NCI-H226 (cell line): Measurements from ENCODE around the gene SLC49A3.
"Not testable (repeated sequence)": the region's sequence is repeated elsewhere in the genome, so short reads cannot be mapped to it uniquely, and the experiment has no call there.

Experiments used
- DNase-seq: peaks from one replicate; pipeline ENCODE4 v3.0.0-alpha.2; 2015

Gene SLC49A3

DNA sequence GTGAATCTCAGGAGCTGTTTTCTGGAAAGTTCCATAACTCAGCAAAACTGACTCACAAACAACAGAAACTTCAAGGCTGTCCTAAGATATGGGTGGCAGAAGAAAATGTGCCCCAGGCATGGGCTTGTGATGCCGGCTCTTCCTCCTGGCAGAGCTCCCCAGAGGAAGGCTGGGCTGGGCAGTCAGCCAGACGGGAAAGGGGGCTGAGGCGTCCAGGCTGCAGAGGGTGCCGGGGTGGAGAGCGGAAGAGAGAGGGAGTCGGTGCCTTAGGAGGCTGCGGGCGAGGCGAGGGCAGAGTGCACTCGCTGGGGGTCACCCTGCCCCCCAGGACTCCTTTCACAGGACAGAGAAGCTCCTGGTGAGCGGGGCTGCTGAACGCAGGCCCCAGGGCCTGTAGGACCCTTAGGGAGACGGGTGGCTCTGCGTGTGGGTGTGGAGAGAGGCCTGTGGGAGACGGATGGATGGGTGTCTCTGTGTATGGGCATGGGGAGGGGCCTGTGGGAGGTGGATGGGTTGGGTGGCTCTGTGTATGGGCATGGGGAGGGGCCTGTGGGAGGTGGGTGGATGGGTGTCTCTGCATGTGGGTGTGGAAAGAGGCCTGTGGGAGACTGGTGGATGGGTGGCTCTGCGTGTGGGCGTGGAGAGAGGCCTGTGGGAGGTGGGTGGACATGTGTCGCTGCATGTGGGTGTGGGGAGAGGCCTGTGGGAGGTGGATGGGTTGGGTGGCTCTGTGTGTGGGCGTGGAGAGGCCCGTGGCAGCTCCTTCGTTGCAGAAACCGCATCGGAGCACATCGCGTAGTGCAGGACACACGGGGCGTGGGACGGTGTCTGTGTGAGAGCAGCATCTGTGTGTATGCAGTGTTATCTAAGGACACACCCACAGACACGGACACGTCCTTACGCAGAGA lies 32.6 kb upstream of the SLC49A3 start:
- peak; percentile 92 for DNase-seq

DNA sequence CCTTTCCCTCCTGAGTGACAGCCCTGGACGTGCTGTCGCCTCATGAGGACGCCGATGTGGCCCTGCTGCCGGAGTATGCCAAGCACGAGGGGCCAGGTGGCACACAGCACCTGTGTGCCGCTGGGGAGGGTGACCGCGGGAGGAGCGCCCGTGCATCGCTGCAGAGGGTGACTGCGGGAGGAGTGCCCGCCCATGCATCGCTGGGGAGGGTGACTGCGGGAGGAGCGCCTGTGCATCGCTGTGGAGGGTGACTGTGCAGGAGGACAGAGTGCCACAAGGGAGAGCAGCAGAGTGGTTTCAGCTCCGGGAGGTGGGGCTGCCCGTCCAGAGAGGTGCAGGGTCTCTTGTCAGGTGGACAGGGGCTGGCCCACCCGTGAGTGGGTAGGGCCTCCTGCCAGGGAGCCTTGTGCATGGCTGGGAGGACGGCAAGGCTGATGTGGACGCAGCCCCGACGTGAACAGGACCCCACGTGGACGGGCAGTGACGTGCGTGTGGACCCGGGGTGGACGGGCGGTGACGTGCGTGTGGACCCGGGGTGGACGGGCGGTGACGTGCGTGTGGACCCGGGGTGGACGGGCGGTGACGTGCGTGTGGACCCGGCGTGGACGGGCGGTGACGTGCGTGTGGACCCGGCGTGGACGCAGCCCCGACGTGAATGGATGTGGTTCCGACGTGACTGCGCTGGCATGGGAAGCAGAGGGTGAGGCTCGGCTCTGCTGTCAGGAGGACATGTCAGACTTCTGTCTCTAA lies 31.3 kb upstream of the SLC49A3 start:
- no peak for DNase-seq

DNA sequence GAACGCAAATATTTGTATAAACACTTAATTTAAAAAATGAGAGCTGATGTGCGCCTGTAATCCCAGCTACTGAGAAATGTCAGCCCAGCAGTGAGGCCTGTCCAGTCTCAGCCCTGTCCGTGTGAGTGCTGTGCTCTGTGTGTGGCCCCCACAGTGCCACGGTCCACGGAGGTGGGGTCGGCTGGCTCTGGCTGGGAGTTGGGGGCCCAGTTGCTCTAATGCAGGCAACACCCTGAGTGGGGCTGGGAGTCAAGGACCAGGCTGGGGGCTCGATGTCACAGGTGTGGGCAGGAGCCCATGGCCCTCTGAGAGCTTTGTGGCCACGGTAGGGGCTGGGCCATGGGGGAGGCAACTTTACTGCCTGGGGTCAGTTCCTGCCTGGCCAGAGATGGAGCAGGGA lies 29.5 kb upstream of the SLC49A3 start:
- no peak for DNase-seq

DNA sequence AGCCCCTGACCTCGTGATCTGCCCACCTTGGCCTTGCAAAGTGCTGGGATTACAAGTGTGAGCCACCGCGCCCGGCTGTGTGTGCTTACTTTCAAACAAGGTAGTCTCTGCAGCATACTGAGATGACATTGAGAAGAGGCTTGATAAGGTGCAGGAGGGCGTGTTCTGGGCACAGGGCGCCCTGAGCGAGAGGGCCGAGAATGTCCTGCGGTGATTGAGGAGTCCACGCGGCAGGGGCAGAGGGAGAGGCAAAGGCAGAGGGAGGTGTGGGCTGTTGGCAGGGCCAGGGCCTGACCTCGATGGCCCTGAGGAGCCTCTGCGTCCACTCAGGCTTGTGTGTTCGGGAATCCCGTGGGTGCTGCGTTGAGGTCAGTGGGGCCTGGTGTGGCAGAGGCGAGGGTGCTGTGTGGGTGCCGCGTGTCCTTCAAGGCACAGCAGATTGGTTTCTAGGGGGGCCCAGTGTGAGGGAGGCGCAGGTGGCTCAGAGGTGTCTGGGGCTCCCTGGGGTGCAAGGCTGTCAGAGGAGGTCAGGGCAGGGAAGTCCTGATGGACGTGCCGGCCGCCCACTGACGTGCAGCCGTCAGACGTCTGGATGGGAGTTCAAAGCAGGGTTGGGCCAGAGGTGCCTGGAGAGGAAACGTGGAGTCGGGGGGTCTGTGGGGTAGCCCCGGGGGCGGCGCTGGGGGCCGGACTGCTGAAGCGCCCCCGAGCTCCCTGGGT lies 28.8 kb upstream of the SLC49A3 start:
- no peak for DNase-seq

DNA sequence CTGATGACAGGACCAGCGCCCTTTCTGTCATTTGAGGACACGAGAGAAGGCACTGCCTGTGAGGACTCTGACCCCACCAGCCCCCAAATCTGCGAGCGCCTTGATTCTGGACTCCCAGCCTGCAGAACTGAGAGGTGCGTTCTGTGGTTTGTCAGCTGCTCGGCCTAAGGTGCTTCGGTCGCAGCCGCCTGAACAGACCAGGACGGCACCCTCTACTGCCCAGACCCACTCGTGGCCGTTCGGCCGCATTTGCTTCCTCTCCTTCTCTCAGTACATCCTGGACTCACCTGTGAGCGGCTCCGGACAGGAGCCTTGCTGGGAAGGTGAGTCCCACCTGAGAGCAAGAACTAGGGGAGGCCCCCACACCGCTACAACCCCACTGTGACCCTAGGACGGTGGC lies 25.1 kb upstream of the SLC49A3 start:
- no peak for DNase-seq

DNA sequence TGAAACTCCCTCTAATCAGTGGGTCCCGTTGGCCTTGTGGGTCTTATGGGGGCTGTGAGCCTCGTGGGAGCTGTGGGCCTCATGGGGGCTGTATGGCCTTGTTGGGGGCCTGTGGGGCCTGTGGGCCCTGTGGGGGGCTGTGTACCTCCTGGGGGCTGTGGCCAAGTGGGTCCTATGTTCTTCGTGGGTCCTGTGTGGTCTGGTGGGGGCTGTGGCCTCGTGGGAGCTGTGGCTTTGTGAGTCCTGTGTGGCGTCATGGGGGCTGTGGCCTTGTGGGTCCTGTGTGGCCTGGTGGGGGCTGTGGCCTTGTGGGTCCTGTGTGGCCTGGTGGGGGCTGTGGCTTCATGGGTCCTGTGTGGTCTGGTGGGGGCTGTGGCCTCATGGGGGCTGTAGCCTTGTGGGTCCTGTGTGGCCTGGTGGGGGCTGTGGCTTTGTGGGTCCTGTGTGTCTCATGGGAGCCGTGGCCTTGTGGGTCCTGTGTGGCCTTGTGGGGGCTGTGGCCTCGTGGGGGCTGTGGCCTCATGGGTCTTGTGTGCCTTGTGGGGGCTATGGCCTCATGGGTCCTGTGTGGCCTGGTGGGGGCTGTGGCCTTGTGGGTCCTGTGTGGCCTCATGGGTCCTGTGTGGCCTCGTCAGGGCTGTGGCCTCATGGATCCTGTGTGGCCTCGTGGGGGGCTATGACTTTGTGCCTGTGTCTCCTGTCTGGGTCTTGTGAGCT lies 24.1 kb upstream of the SLC49A3 start:
- DNase-seq = no peak

DNA sequence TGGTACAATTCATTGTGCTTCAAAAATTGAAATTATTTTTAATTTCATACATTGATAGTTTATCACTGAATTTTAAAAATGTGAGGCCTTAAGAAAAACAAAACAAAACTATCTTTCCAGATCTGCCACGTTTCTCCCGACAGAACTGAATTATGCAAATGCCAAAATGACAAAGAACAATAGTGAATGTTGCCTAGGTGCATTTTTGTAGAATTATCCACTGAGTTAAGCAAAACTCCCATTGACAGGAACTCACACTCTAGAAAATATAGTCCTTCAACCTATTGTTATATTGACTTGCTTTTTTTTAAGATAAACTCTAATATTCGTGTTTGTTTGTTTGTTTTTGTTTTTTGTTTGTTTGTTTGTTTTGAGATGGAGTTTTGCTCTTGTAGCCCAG lies 23.1 kb upstream of the SLC49A3 start:
- DNase-seq = no peak

DNA sequence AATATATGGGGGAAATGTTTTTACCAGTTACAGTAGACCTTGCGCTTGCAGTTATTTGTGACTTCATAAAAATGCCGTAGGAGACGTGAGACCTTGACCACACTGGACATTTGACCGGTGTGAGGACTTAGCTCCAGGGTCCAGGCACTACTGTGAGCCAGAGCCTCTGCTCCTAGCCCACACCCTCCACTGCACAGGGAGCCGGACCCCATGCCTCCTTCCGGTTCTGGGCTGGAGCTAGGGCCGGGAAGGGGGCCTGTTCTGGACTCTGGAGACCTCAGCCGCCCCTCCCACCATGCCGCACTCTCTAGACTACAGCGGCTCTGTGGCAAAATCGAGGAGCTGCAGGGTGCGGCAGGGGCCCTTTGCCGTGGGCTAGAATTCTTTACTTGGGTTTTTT lies 22.0 kb upstream of the SLC49A3 start:
- no peak for DNase-seq

DNA sequence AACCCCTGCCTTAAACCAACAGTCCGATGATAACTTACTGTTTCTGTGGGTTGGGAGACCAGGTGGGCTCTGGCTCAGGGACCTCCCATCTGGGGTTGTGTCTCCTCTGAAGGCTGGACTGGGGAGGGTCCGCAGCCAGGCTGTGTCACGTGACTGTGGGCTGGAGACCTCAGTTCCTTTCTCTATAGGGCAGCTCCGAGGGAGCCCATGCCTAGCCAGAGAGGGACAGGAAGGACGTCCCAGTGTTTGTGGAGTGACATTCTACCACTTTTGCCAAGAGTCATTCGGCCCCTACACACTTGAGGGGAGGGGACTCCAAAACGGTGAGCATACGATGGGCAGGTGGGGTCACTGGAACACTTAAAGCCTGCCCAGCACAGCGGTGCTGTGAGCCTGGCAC lies 21.2 kb upstream of the SLC49A3 start:
- DNase-seq = no peak

DNA sequence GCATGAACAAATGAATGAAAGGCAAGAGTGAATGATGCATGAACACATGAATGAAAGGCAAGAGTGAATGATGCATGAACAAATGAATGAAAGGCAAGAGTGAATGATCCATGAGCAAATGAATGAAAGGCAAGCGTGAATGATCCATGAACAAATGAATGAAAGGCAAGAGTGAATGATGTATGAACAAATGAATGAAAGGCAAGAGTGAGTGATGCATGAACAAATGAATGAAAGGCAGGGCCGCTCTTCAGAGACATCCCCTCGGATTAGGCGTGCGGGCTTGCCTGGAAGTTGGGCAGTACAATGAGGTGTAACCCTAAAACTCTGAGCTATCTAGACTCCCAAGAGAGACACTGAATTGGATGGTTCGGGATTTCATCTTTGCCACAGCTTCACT lies 20.4 kb upstream of the SLC49A3 start:
- no peak for DNase-seq

DNA sequence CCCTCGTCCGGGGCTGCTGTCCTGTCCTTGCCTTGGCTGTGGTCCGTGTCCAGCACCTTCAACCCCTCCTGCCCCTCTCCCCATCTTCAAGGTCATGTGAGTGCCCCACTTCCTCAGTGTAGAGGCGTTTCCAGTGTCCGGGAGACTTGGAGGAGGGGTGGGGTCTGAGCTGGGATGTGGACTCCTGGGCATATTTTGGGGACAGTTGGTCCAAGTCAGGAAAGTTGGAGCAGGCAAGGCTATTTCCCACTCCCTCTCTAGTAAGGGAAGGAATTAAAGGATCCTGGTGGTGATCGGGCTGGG lies 19.6 kb upstream of the SLC49A3 start:
- DNase-seq = no peak

DNA sequence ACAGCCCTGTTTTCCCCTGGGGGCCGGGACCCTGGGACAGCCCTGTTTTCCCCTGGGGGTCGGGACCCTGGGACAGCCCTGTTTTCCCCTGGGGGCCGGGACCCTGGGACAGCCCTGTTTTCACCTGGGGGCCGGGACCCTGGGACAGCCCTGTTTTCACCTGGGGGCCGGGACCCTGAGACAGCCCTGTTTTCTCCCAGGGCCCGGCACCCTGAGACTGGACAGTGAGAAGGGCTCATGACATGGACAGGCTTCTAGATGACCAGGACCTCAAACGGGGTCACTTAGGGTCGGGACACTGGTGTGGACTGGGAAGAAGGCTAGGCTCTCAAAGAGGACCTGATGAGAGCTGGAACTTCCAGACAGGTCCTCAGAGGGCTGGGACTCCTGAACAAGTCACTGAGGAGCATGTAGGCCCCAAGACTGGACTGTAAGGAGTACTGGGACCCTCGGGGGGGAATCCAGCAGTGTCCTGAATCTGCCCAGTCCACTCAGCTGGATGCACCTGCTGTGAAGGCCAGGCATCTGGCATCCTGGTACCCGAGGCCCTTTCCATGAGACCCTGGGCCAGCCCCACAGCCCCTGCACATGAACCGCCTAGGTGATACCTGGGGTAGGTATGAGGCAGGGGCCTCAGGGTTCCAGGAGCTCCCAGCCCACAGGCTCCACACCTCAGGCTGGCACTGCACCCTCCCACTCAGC lies 19.1 kb upstream of the SLC49A3 start:
- DNase-seq = no peak

DNA sequence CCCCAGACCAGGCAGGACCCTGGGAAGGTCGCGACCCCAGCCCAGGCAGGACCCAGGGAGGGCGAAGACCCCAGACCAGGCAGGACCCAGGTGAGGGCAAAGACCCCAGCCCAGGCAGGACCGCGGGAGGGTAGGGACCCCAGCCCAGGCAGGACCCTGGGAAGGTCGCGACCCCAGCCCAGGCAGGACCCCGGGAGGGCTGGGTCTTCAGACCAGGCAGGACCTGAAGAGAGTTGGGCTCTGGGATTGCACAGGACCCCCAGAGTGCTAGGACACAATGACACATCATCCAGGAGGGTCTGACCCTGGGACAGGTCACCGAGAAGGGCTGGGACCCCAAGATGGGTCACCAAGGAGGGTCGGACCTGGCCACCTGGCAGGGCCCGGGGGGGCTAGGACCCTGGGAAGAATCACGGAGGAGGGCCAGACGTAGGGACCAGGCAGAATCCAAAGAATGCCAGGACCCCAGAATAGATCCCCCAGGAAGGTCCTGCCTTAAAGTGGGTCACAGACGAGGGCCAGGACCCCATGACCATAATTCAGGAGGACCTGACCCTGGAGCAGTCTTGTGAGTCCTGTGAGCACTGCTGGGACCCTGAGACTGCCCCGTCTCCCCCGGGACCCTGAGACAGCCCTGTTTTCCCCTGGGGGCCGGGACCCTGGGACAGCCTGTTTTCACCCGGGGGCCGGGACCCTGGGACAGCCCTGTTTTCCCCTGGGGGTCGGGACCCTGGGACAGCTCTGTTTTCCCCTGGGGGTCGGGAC lies 18.1 kb upstream of the SLC49A3 start:
- DNase-seq = no peak

DNA sequence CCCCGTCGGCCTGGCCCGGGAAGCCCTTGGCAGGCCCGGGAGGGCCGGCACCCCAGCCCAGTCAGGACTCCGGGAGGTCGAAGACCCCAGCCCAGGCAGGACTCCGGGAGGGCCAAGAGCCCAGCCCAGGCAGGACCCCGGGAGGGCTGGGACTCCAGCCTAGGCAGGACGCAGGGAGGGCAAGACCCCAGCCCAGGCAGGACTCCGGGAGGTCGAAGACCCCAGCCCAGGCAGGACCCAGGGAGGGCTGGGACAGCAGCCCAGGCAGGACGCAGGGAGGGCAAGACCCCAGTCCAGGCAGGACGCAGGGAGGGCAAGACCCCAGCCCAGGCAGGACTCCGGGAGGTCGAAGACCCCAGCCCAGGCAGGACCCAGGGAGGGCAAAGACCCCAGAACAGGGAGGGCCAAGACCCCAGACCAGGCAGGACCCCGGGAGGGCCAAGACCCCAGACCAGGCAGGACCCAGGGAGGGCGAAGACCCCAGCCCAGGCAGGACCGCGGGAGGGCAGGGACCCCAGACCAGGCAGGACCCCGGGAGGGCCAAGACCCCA lies 17.2 kb upstream of the SLC49A3 start:
- not testable (repeated sequence) for DNase-seq

DNA sequence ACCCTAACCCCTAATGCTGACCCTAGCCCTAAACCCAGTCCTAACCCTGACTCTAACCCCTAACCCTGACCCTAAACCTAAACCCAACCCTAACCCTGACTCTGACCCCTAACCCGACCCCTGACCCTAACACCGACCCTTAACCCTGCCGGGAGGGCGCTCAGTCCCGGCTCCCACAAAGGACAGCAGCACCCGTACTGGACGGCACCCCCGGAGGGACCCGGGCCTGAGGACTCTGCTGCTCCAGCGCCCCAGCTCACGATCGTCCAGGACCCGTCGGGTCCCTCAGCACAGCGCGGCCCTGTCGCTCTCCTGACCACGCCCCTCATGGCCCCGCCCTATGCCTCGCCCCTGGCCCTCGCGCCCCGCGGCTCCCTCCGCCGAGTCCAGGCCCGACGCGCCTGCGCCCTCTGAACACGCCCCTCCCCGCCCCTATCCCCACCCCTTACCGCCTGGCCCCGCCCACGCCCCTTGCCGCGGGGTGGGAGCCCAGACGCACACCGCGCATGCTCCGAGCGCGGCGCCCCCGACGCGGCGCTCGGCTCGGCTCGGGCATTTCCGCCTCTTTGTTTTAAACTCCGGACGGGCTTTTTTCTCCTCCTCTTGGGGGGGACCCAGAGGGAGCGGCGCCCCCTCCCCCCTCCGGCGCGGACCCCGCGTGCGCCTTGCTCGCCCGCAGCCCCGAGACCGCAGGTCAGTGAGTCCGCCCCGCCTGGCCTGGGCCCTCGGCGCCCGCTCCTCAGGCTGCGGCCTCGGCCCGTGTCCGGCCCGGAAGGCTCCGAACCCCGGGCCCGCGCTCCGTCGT lies 16.5 kb upstream of the SLC49A3 start, which contains the start of gene PCGF3:
Gene PCGF3 (plus strand): TSS at position 555 of the 805 bp plus-strand sequence. CDS start 27,849 bp downstream, outside the sequence.
- peak; percentile 70 for DNase-seq

DNA sequence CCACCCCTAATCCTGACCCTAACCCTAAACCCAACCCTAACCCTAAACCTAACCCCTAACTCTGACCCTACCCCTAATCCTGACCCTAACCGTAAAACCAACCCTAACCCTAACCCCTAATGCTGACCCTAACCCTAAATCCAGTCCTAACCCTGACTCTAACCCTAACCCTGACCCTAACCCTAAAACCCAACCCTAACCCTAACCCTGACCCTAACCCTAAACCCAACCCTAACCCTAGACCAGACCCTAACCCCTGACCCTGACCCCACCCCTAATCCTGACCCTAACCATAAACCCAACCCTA lies 16.0 kb upstream of the SLC49A3 start:
- no peak for DNase-seq

DNA sequence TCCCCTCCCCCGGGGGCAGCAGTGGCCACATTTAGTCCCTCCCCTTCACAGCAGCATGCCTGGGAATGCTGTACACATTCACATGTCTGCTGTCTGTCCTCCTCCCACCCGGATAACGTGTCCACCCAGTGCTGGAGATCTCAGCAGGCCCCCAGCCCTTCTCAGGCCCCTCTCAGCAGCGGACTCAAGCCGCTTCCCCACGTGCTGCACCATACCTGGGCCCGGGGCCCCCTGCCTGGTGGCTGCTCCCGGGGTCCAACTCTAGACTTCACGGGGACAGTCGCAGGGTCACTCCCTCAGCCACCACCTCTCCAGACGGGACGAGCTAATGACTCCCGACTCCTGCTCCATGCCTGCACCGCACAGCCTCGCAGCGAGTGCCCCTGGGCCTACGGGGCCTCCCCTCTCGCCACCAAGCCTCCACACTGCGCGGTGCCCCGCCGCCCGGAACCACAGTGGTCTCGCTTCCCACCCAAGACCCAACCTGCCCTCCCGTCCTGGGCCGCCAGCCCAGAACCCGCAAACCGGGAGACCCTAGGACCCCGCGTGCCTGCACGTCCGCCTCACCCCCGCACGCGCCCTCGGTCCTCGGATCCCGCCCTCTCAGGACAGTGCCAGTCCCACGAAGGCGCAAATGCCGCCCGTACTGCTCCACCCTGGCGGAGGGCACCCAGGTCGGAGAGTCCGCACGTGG lies 15.4 kb upstream of the SLC49A3 start:
- DNase-seq = no peak

DNA sequence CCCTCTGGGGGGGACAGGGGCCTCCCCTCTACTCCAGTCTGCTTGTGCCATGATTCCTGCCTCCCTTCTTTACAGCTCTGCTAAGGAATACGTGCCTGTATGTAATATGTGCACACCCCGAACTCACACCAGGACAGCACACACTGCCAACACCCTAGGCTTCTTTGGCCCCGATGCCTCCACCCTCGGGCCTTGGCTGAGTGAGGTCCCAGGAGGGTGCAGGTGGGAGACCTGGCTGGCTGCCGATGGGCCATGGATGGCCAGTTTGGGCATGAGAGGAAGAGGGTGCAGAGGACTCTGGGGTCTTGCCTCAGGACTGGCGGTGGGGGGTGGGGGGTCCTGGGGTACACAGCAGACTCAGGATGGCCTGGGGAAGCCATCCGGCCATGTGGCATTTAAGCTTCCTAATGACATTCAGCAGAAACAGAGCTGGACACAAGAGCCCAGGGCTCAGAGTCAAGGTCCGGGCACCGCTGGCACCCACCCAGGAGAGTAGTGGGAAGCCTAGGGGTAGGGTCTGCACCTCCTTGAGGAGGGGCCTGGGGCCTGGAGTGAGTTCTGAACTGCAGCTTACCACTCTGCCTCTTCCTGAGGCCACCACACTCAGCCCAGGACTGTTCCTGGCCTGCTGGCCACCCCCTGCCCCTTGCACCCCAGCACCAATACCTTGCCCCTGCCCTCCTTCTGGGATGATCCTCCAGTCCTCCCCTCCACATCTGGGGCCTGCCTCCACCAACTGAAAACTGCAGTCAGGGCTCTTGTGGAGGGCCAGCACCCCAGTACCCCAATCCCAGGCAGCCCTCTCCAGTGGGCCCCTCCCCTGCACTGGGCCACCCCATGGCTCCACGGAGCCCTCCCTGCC lies 14.6 kb upstream of the SLC49A3 start:
- no peak for DNase-seq

DNA sequence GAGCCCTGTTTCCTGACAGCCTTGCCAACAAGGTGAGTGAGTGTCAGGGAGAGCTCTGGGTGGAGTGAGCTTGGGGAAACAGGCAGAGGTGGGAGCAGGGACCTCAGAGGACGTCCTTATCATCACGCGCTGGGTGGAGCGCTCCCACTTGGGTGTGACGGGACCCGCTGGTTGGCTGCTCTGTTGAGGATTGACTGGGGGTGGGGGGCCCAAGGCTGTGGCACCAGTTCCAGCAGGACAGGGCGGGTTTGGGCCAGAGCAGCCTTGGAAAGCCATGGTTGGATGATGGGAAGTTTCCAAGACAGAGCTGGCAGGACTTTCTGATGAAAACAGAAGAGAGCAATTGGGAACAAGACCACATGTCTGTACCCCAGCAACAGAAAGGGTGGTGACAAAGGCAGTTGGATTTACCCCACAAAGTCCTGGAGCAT lies 13.7 kb upstream of the SLC49A3 start:
- no peak for DNase-seq
